ENCODE data around the gene CHRDL2. TPM values are rescaled to one million over a fixed set of nuclear protein-coding genes. Genes with fewer than 3 reads are reported as not detected.

Gene CHRDL2
- total RNA-seq, 1 experiment from 2014 or later = not detected

DNA sequence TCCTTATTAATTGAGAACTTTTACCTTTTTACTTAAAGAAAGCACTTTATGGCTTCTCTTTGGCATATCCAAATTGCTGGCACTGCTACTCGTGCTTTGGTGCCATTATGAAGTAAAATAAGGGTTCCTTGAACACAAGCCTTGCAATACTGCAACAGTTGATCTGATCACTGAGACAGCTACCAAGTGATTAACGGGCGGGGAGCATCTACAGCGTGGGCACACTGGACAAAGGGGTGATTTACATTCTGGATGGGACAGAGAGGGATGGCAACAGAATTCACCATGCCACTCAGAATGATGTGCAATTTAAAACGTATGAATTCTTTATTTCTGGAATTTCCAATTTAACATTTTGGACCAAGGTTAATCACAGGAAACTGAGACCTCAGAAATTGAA is 7.7 kb downstream of the CHRDL2 start:
- Mint-ChIP-seq H3K9me3 (ENCODE audit: low read depth, unreplicated experiment) (no peaks in the 10 kb centered on the region), H3K27me3 (ENCODE audit: unreplicated experiment) (peaks cover 78% of the 10 kb centered on the region), H3K4me1 (ENCODE audit: low read depth, unreplicated experiment) (no peaks in the 10 kb centered on the region), H3K4me3 (ENCODE audit: low read depth, unreplicated experiment) (no peak overlapping the region), H3K36me3 (ENCODE audit: insufficient read depth, unreplicated experiment) (no peaks in the 10 kb centered on the region), H3K27ac (ENCODE audit: unreplicated experiment) (no peak overlapping the region)
- intact Hi-C loops (cut with micrococcal nuclease; ENCODE audit: unreplicated experiment) = no loop called here
- no TSS peak for BruUV-seq (replicated peaks)
- TF ChIP-seq, protein P1, sequence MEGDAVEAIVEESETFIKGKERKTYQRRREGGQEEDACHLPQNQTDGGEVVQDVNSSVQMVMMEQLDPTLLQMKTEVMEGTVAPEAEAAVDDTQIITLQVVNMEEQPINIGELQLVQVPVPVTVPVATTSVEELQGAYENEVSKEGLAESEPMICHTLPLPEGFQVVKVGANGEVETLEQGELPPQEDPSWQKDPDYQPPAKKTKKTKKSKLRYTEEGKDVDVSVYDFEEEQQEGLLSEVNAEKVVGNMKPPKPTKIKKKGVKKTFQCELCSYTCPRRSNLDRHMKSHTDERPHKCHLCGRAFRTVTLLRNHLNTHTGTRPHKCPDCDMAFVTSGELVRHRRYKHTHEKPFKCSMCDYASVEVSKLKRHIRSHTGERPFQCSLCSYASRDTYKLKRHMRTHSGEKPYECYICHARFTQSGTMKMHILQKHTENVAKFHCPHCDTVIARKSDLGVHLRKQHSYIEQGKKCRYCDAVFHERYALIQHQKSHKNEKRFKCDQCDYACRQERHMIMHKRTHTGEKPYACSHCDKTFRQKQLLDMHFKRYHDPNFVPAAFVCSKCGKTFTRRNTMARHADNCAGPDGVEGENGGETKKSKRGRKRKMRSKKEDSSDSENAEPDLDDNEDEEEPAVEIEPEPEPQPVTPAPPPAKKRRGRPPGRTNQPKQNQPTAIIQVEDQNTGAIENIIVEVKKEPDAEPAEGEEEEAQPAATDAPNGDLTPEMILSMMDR (IDR thresholded peaks at IDR 0.05; ENCODE audit: unreplicated experiment) = no peak
- CTCF ChIA-PET = interaction anchor here (3.4 kb wide), 1 partner anchor 21 kb away, joined by 41 read pairs; no protein-coding TSS in a partner anchor
- DNase-seq = no peak

DNA sequence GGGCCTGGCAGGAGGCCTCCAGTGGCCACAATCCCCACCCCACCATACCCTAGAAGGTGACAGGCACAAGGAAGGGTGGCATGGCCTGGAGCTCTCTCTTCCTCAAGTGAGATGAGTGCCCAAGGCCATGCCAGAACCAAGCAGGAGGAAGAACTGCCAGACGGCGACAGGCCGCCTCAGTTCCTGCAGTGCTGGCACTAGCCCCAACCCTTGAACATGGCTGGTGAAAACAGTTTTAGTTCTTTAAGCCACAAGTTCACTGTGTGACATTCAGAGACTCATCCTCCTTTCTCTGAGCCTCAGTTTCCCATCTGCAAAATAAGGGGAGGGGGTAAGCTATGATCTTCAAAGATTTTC is 9.8 kb downstream of the CHRDL2 start:
- Mint-ChIP-seq H3K36me3 (ENCODE audit: insufficient read depth, unreplicated experiment) (no peaks in the 10 kb centered on the region), H3K4me3 (ENCODE audit: low read depth, unreplicated experiment) (no peak overlapping the region), H3K9me3 (ENCODE audit: low read depth, unreplicated experiment) (no peaks in the 10 kb centered on the region), H3K27ac (ENCODE audit: unreplicated experiment) (no peak overlapping the region), H3K4me1 (ENCODE audit: low read depth, unreplicated experiment) (no peaks in the 10 kb centered on the region), H3K27me3 (ENCODE audit: unreplicated experiment) (peaks cover 78% of the 10 kb centered on the region)
- TF ChIP-seq, protein P1 (IDR thresholded peaks at IDR 0.05; ENCODE audit: unreplicated experiment) = no peak
- CTCF ChIA-PET = interaction anchor here (1.7 kb wide), 1 partner anchor 11 kb away, joined by 5 read pairs; no protein-coding TSS in a partner anchor
- intact Hi-C loops (cut with micrococcal nuclease; ENCODE audit: unreplicated experiment) = no loop called here
- no peak for DNase-seq
- no TSS peak for BruUV-seq (replicated peaks)

DNA sequence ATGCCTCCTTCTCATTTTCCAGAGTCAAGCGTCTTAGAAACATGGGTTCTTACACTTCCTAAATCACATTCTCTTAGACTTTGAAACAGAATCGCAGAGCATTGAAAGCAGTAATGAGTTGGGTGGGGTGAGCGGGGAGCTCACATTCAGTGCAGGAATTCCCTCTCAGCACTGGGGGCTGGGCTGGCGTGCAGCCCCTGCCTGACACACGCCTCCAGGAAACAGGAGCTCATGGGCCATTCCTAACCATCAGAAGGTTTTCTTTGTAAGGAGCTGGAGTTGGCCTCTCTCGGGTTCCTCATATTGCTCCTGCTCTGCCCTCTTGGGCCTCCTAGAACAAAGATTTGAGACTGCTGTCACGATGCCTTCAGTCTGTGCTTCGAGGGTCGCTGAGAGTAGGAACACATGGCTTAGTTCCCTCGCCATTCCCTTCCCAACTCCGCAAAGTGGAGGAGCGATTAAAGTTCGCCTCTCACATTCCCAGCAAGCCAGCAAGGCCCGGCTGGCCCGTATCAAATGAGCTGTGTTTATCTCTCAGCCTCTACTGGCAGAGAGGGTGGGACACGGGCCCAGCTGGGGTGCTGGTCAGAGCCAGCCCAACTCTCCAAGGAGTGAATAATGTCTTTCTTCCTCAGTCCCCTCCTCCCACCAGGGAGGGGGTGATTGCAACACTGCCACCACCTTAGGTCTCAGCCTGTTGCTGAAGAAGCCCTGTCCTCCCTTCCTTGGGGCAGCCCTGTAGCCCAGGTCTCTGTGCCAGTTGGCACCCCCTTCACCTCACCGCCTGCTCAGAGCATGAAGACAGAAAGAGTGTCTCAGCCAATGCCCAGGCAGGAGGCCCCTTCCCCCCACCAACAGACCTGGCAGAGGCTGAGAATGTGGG is 10.4 kb downstream of the CHRDL2 start:
- Mint-ChIP-seq H3K36me3 (ENCODE audit: insufficient read depth, unreplicated experiment) (no peaks in the 10 kb centered on the region), H3K27me3 (ENCODE audit: unreplicated experiment) (peaks cover 79% of the 10 kb centered on the region), H3K9me3 (ENCODE audit: low read depth, unreplicated experiment) (no peaks in the 10 kb centered on the region), H3K4me1 (ENCODE audit: low read depth, unreplicated experiment) (no peaks in the 10 kb centered on the region), H3K4me3 (ENCODE audit: low read depth, unreplicated experiment) (no peak overlapping the region), H3K27ac (ENCODE audit: unreplicated experiment) (no peak overlapping the region)
- BruUV-seq (replicated peaks) = no TSS peak
- CTCF ChIA-PET = interaction anchor here (0.7 to 1.7 kb wide), 2 partner anchors 10 to 18 kb away, joined by 3 to 5 read pairs; no protein-coding TSS in a partner anchor
- no peak for DNase-seq
- TF ChIP-seq, protein P1 (IDR thresholded peaks at IDR 0.05; ENCODE audit: unreplicated experiment) = no peak
- intact Hi-C loops (cut with micrococcal nuclease; ENCODE audit: unreplicated experiment) = no loop called here

DNA sequence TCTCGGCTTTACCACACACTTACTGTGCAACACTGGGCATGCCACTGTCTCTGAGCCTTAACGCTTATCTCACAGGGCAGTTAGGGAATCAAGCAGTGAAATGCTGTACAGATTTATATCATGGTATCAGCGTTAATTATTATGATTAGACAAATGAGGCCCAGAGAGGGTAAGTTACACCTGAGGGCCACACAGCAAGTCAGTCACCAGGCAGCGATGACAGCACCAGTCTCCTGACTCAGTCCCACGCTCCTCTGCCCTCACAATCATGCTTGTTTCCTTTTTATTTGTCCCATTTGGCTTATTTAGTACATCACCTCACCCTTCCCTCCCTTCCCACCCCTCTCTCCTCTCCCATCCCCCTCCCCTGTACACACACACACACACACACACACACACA is 12.2 kb downstream of the CHRDL2 start:
- H3K36me3 Mint-ChIP-seq (ENCODE audit: insufficient read depth, unreplicated experiment) = no peaks in the 10 kb centered on the region
- H3K9me3 Mint-ChIP-seq (ENCODE audit: low read depth, unreplicated experiment) = no peaks in the 10 kb centered on the region
- no TSS peak for BruUV-seq (replicated peaks)
- no peak overlapping the region for H3K4me3 Mint-ChIP-seq (ENCODE audit: low read depth, unreplicated experiment)
- no peak overlapping the region for H3K27ac Mint-ChIP-seq (ENCODE audit: unreplicated experiment)
- no peaks in the 10 kb centered on the region for H3K4me1 Mint-ChIP-seq (ENCODE audit: low read depth, unreplicated experiment)
- TF ChIP-seq, protein P1 (IDR thresholded peaks at IDR 0.05; ENCODE audit: unreplicated experiment) = no peak
- CTCF ChIA-PET = no interaction called here
- intact Hi-C loops (cut with micrococcal nuclease; ENCODE audit: unreplicated experiment) = no loop called here
- DNase-seq = no peak
- H3K27me3 Mint-ChIP-seq (ENCODE audit: unreplicated experiment) = peaks cover 74% of the 10 kb centered on the region
